DND-41 (cell line): ENCODE data around the gene SLC24A4.

Source experiments
- ATAC-seq: fragments of 200-7000 bp; cut with Tn5 transposase; 3 replicates; pipeline ENCODE4 v1.9.1; 2021; ENCODE audit warnings: low read depth; ENCODE audit not compliant: insufficient read depth
- DNase-seq: peaks from one replicate; pipeline ENCODE4 v3.0.0-alpha.2; 2020
- H2AFZ ChIP-seq: 2 replicates; pipeline ENCODE4 v1.6.0; 2012; ENCODE audit warnings: low read depth, low read length
- H3K27ac ChIP-seq: 2 replicates; pipeline ENCODE4 v1.5.1; 2012; ENCODE audit warnings: low read length, inconsistent platforms
- H3K27me3 ChIP-seq: fragments of 200-600 bp; sonication (generic); 2 replicates; pipeline ENCODE4 v1.6.0; 2012; ENCODE audit warnings: low read length, mild to moderate bottlenecking, inconsistent platforms; ENCODE audit not compliant: insufficient read depth, poor library complexity
- H3K36me3 ChIP-seq: 2 replicates; pipeline ENCODE4 v1.5.1; 2012; ENCODE audit warnings: low read length, inconsistent platforms; ENCODE audit not compliant: insufficient read depth
- H3K4me1 ChIP-seq: 2 replicates; pipeline ENCODE4 v1.5.1; 2012; ENCODE audit warnings: mild to moderate bottlenecking, low read length; ENCODE audit not compliant: insufficient read depth
- H3K4me2 ChIP-seq: 2 replicates; pipeline ENCODE4 v1.6.0; 2012; ENCODE audit warnings: mild to moderate bottlenecking, moderate library complexity, low read length, inconsistent platforms; ENCODE audit not compliant: insufficient read depth
- H3K4me3 ChIP-seq, 2 experiments: fragments of 200-600 bp in 1 of 2; shearing (Covaris generic) in 1 of 2; 2 replicates each; pipeline ENCODE4 v1.5.1; 2012 to 2016; ENCODE audit warnings: inconsistent platforms in 2 of 2, low read length in 2 of 2, mild to moderate bottlenecking in 2 of 2, low read depth in 1 of 2, moderate library complexity in 1 of 2
- H3K79me2 ChIP-seq: 2 replicates; pipeline ENCODE4 v1.6.0; 2012; ENCODE audit warnings: low read length, inconsistent platforms; ENCODE audit not compliant: insufficient read depth
- H3K9ac ChIP-seq: 2 replicates; pipeline ENCODE4 v1.6.0; 2012; ENCODE audit warnings: low read depth, mild to moderate bottlenecking, inconsistent platforms, low read length, moderate library complexity
- H3K9me3 ChIP-seq: 2 replicates; pipeline ENCODE4 v1.5.1; 2012; ENCODE audit warnings: low read length, moderate library complexity, mild to moderate bottlenecking, inconsistent platforms; ENCODE audit not compliant: insufficient read depth, severe bottlenecking
- H4K20me1 ChIP-seq: 2 replicates; pipeline ENCODE4 v1.6.0; 2012; ENCODE audit warnings: low read length; ENCODE audit not compliant: insufficient read depth
- CTCF ChIP-seq: IDR thresholded peaks from 2 replicates; pipeline ENCODE4 v1.5.1; 2012; ENCODE audit warnings: borderline replicate concordance, low read length, moderate library complexity, mild to moderate bottlenecking; ENCODE audit not compliant: poor library complexity, severe bottlenecking; ENCODE audit errors: extremely low read depth
- EZH2 ChIP-seq: IDR thresholded peaks from 3 replicates; pipeline ENCODE4 v1.6.1; 2012; ENCODE audit warnings: borderline replicate concordance, low read depth, mild to moderate bottlenecking, moderate library complexity, low read length, inconsistent platforms; ENCODE audit not compliant: severe bottlenecking

SLC24A4 gene

DNA sequence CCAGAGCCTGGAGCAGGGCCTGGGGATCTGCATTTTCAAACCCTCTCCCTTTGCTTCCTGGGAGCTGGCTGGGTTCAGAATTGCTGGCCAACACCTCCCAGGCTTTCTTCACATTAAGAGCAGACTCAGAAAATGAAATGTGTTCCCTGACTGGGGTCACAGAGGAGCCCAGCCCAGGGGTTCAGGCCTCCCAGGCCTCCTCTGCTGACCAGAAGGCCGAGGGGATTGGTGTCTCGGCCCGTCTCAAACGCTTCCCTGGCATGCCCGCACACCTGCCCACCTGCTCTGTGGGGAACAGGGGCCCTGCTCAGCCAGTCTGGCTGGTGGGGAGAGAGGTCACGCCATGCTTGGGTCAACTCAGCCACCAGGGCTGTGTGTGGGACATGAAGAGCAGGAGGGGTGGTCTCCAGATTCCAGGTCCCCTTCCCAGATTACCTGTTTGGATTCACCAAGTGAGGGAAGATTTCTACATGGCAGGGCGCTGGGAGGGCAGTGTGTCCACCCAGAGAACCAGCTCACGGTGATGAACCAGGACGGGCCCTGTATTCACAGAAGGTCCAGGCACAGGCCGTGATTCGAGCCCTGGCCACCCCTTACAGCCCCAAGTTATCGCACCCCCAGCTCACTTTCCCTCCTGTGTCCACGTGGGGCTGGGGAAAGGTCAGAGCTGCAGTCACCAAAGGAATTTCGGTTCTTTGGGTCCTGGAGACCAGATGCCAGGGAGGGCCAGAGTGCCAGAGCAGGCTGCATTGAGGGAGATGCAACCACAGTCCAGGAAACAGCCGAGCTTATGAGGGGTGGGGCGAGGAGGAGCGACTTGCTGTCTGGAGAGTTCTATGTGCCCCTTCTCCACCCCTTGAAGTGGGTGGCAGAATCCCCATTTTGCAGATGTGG, 135.4 kb downstream of the SLC24A4 start:
- DNase-seq (no peak), ATAC-seq (no peak)
- Histone ChIP-seq H3K79me2 (no peaks in the 10 kb centered on the region), H3K4me1 (no peaks in the 10 kb centered on the region), H3K4me2 (no peak overlapping the region), H3K4me3 (no peak overlapping the region), H3K9ac (no peak overlapping the region), H4K20me1 (no peaks in the 10 kb centered on the region), H3K9me3 (no peaks in the 10 kb centered on the region), H2AFZ (no peak overlapping the region), H3K27me3 (no peaks in the 10 kb centered on the region), H3K27ac (no peak overlapping the region), H3K36me3 (no peaks in the 10 kb centered on the region)
- TF ChIP-seq CTCF (no peak), EZH2 (no peak)

DNA sequence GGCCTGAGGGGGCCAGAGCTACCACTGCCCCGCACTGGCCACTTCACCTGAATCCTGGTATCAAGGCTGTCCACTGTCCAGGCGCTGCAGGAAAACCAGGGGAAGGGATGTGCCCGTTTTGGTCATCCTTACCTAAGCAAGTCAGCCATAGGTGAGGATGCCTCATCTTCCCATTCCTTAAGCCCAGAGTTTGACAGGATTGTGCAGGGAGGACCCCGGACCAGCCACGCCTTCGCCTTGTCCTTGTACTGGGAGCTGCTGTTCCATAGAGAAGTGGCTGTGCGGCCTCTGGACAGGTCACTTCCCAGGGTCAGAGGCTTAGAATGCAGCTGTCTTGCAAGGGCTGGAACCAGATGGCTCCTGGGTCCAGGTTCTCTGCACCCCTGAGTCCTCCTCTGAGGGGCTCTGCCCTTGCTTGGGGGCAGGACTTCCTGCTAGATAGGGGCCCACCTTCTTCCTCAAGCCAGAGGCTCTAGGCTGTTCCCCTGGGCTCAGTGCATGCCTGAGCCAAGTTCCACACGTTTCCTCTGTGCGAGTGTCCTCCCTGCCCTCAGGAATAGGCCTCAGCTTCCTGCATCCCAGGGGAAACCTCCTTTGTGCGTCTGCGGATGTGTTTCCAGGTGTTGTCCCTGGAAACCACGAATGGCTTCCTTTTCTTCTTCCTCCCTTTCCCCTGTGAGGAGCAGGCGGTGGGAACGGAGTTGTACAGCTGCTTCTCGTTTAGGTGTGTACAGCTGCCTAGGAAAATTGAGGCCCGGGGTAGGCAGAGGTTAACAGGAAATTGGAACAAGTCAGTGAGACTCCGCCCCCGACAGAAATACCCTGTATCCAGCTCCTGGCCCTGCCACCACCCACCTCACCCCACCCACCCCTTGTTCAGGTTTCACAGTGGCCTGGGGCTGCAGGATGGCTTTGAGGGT, 136.3 kb downstream of the SLC24A4 start:
- Histone ChIP-seq H3K27ac (no peak overlapping the region), H3K9me3 (no peaks in the 10 kb centered on the region), H3K4me3 (no peak overlapping the region), H3K36me3 (no peaks in the 10 kb centered on the region), H3K9ac (no peak overlapping the region), H3K79me2 (no peaks in the 10 kb centered on the region), H2AFZ (no peak overlapping the region), H3K4me2 (no peak overlapping the region), H3K4me1 (no peaks in the 10 kb centered on the region), H3K27me3 (no peaks in the 10 kb centered on the region), H4K20me1 (no peaks in the 10 kb centered on the region)
- TF ChIP-seq EZH2: no peak
- TF ChIP-seq CTCF: no peak
- no peak for ATAC-seq
- DNase-seq: no peak

DNA sequence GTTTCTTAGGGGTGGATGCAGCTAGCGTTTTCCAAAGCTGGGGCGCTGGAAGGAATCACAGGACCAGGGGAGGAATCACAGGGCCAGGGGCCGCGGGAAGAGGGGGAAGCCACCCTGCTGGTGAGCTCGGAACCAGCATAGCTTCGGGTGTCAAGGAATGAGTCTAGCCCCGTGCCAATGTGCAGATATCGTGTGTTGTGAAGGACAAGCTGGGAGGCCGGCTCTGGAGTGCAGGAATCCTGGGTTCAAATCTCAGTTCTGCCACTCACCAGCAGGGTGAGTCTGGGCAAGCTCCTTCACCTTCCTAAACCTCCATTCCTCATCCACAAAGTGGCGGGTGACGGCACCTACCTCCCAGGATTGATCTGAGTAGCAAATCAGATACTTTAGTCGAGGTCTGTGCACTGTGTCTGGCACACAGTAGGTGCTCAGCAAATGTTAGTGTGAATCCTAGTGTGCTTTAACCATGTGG, 137.0 kb downstream of the SLC24A4 start:
- no peak for ATAC-seq
- no peaks in the 10 kb centered on the region for H4K20me1 ChIP-seq
- H3K9me3 ChIP-seq: no peaks in the 10 kb centered on the region
- no peak overlapping the region for H3K27ac ChIP-seq
- no peaks in the 10 kb centered on the region for H3K4me1 ChIP-seq
- no peaks in the 10 kb centered on the region for H3K27me3 ChIP-seq
- H2AFZ ChIP-seq: no peak overlapping the region
- no peaks in the 10 kb centered on the region for H3K79me2 ChIP-seq
- no peak overlapping the region for H3K9ac ChIP-seq
- DNase-seq: no peak
- H3K36me3 ChIP-seq: no peaks in the 10 kb centered on the region
- H3K4me2 ChIP-seq: no peak overlapping the region
- H3K4me3 ChIP-seq: no peak overlapping the region
- TF ChIP-seq EZH2 (no peak), CTCF (peak; percentile 5)
